Measurements from ENCODE around the gene CYP19A1.

Gene CYP19A1

GRCh38 chr15:51350723-51351122 is 12.3 kb upstream of the CYP19A1 start:
- Histone ChIP-seq H3K4me3 (ENCODE audit: low read length) (no peak overlapping the region), H3K36me3 (ENCODE audit: insufficient read depth, low read length) (no peaks in the 10 kb centered on the region)

GRCh38 chr15:51349156-51349844 is 10.9 kb upstream of the CYP19A1 start:
- H3K9me3 ChIP-seq (ENCODE audit: low read length) = no peaks in the 10 kb centered on the region
- H3K36me3 ChIP-seq (ENCODE audit: insufficient read depth, low read length) = no peaks in the 10 kb centered on the region
- no peak overlapping the region for H3K4me3 ChIP-seq (ENCODE audit: low read length)
- no peaks in the 10 kb centered on the region for H3K27me3 ChIP-seq (ENCODE audit: insufficient read depth, low read length)
- H2AFZ ChIP-seq (ENCODE audit: low read depth, low read length) = no peak overlapping the region
- no peaks in the 10 kb centered on the region for H3K4me1 ChIP-seq (ENCODE audit: insufficient read depth, low read length)

More at GRCh38 chr15:51350723-51351122, 12.3 kb upstream of the CYP19A1 start:
- peaks cover 2% of the 10 kb centered on the region for H3K4me1 ChIP-seq (ENCODE audit: insufficient read depth, low read length)
- H2AFZ ChIP-seq (ENCODE audit: low read depth, low read length) = no peak overlapping the region
- H3K9me3 ChIP-seq (ENCODE audit: low read length) = no peaks in the 10 kb centered on the region
- no peaks in the 10 kb centered on the region for H3K27me3 ChIP-seq (ENCODE audit: insufficient read depth, low read length)

GRCh38 chr15:51348688-51349087 is 10.3 kb upstream of the CYP19A1 start:
- no peaks in the 10 kb centered on the region for H3K36me3 ChIP-seq (ENCODE audit: insufficient read depth, low read length)
- H2AFZ ChIP-seq (ENCODE audit: low read depth, low read length) = no peak overlapping the region
- H3K4me3 ChIP-seq (ENCODE audit: low read length) = no peak overlapping the region
- H3K9me3 ChIP-seq (ENCODE audit: low read length) = no peaks in the 10 kb centered on the region
- peaks cover 5% of the 10 kb centered on the region for H3K27me3 ChIP-seq (ENCODE audit: insufficient read depth, low read length)
- no peaks in the 10 kb centered on the region for H3K4me1 ChIP-seq (ENCODE audit: insufficient read depth, low read length)

DNA sequence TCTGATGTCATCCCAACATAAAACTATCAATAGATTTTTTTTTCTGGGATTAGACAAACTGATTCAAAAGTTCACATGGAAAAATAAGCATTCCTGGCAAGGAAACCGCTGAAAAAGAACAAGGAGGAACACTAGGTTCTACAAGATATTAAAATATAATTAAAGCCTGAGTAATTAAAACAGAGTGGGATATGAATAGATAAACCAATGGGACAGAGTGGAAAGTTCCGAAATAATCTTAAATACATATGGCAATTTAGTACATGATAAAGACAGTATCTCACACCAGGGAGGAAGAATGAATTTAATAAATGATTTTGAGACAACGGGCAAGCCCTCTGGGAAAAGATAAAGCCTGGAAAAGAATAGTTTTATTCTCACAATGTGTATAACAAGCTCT is 7.7 kb upstream of the CYP19A1 start:
- Histone ChIP-seq H3K4me3 (ENCODE audit: low read length) (no peak overlapping the region), H3K27me3 (ENCODE audit: insufficient read depth, low read length) (peaks cover 28% of the 10 kb centered on the region), H3K4me1 (ENCODE audit: insufficient read depth, low read length) (peaks cover 3% of the 10 kb centered on the region), H2AFZ (ENCODE audit: low read depth, low read length) (no peak overlapping the region), H3K9me3 (ENCODE audit: low read length) (no peaks in the 10 kb centered on the region), H3K36me3 (ENCODE audit: insufficient read depth, low read length) (no peaks in the 10 kb centered on the region)

DNA sequence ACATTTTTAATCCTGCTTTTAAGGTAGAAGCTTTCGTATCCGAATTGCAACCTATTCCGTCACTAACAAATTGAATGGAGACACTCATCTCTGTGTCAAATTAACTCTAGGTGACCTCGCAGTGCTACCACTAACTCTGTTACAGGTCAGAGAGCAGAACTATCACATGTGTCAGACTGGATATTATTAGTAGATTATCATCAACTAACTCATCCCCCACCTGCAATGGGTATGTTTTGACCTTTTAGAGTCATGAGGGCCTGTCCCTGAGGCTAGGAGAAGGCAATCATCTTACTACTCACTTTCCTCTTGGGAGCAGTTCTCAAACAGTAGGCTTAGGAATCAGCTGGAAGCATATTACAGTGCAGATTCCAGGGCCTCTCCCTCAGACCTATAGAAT is 5.1 kb upstream of the CYP19A1 start:
- Histone ChIP-seq H3K36me3 (ENCODE audit: insufficient read depth, low read length) (no peaks in the 10 kb centered on the region), H3K27me3 (ENCODE audit: insufficient read depth, low read length) (peaks cover 38% of the 10 kb centered on the region)

GRCh38 chr15:51342227-51342999 is 4.0 kb upstream of the CYP19A1 start:
- H3K4me1 ChIP-seq (ENCODE audit: insufficient read depth, low read length) = peaks cover 3% of the 10 kb centered on the region
- no peaks in the 10 kb centered on the region for H3K36me3 ChIP-seq (ENCODE audit: insufficient read depth, low read length)
- no peak overlapping the region for H2AFZ ChIP-seq (ENCODE audit: low read depth, low read length)
- peaks cover 38% of the 10 kb centered on the region for H3K27me3 ChIP-seq (ENCODE audit: insufficient read depth, low read length)
- H3K4me3 ChIP-seq (ENCODE audit: low read length) = no peak overlapping the region
- no peaks in the 10 kb centered on the region for H3K9me3 ChIP-seq (ENCODE audit: low read length)

More for the DNA sequence above, 5.1 kb upstream of the CYP19A1 start:
- Histone ChIP-seq H2AFZ (ENCODE audit: low read depth, low read length) (no peak overlapping the region), H3K4me3 (ENCODE audit: low read length) (no peak overlapping the region), H3K4me1 (ENCODE audit: insufficient read depth, low read length) (peaks cover 3% of the 10 kb centered on the region), H3K9me3 (ENCODE audit: low read length) (no peaks in the 10 kb centered on the region)

GRCh38 chr15:51341366-51342226 is 3.2 kb upstream of the CYP19A1 start, which contains the start of gene GLDN:
Gene GLDN (plus strand): TSS chr15:51341655. CDS start chr15:51341685, 30 bp downstream.
- H3K27me3 ChIP-seq (ENCODE audit: insufficient read depth, low read length) = peaks cover 38% of the 10 kb centered on the region
- no peaks in the 10 kb centered on the region for H3K9me3 ChIP-seq (ENCODE audit: low read length)
- H3K4me1 ChIP-seq (ENCODE audit: insufficient read depth, low read length) = peaks cover 3% of the 10 kb centered on the region
- H3K4me3 ChIP-seq (ENCODE audit: low read length) = no peak within 1 kb of the TSS
- H3K36me3 ChIP-seq (ENCODE audit: insufficient read depth, low read length) = no peaks in the 10 kb centered on the region
- no peak within 1 kb of the TSS for H2AFZ ChIP-seq (ENCODE audit: low read depth, low read length)

- no peaks in the 10 kb centered on the region for H3K9me3 ChIP-seq (ENCODE audit: low read length)
- H3K4me1 ChIP-seq (ENCODE audit: insufficient read depth, low read length) = no peaks in the 10 kb centered on the region
- H2AFZ ChIP-seq (ENCODE audit: low read depth, low read length) = no peak overlapping the region
- peaks cover 6% of the 10 kb centered on the region for H3K27me3 ChIP-seq (ENCODE audit: insufficient read depth, low read length)
- H3K4me3 ChIP-seq (ENCODE audit: low read length) = no peak overlapping the region
- H3K36me3 ChIP-seq (ENCODE audit: insufficient read depth, low read length) = no peaks in the 10 kb centered on the region
Measured at GRCh38 chr15:51335538-51336410, 2.6 kb downstream of the CYP19A1 start.

DNA sequence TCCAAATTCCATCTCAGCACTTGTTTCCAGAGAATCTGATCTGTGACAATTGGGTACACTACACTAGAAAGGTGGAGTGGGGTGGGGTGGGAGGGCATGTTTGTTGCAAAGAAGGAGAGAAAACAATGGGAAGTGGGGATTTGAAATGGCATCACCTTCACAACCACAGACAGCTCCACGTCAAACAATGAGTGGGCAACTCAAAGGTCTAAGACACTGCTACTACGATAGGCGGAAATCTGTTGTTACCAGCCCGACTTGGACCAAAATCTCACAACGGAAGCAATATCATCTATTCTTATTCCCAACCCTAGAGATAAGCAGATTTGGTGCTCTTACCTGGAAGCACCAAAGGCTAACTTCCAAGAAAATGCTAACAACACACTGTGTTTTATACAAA is 3.3 kb downstream of the CYP19A1 start:
- H3K27me3 ChIP-seq (ENCODE audit: insufficient read depth, low read length) = no peaks in the 10 kb centered on the region
- H3K36me3 ChIP-seq (ENCODE audit: insufficient read depth, low read length) = no peaks in the 10 kb centered on the region
- H3K9me3 ChIP-seq (ENCODE audit: low read length) = no peaks in the 10 kb centered on the region
- H3K4me3 ChIP-seq (ENCODE audit: low read length) = no peak overlapping the region
- H3K4me1 ChIP-seq (ENCODE audit: insufficient read depth, low read length) = no peaks in the 10 kb centered on the region
- no peak overlapping the region for H2AFZ ChIP-seq (ENCODE audit: low read depth, low read length)

- no peaks in the 10 kb centered on the region for H3K4me1 ChIP-seq (ENCODE audit: insufficient read depth, low read length)
- no peaks in the 10 kb centered on the region for H3K27me3 ChIP-seq (ENCODE audit: insufficient read depth, low read length)
- no peaks in the 10 kb centered on the region for H3K9me3 ChIP-seq (ENCODE audit: low read length)
- no peak overlapping the region for H2AFZ ChIP-seq (ENCODE audit: low read depth, low read length)
- no peaks in the 10 kb centered on the region for H3K36me3 ChIP-seq (ENCODE audit: insufficient read depth, low read length)
- H3K4me3 ChIP-seq (ENCODE audit: low read length) = no peak overlapping the region
Measured at GRCh38 chr15:51334011-51334451, 4.4 kb downstream of the CYP19A1 start.

- H3K9me3 ChIP-seq (ENCODE audit: low read length) = no peaks in the 10 kb centered on the region
- no peak overlapping the region for H2AFZ ChIP-seq (ENCODE audit: low read depth, low read length)
- H3K4me3 ChIP-seq (ENCODE audit: low read length) = no peak overlapping the region
- H3K36me3 ChIP-seq (ENCODE audit: insufficient read depth, low read length) = no peaks in the 10 kb centered on the region
- H3K4me1 ChIP-seq (ENCODE audit: insufficient read depth, low read length) = no peaks in the 10 kb centered on the region
- no peaks in the 10 kb centered on the region for H3K27me3 ChIP-seq (ENCODE audit: insufficient read depth, low read length)
Measured at GRCh38 chr15:51333571-51333970, 4.8 kb downstream of the CYP19A1 start.

Measured in neuron (in vitro differentiated cells).